Liver (tissue), 9 donors: ENCODE results near the gene HES6. TPM values are rescaled to one million over a fixed set of nuclear protein-coding genes. Genes with fewer than 3 reads are reported as not detected.

ENCODE experiments used
- DNase-seq: peaks from one replicate; pipeline ENCODE4 v3.0.0-alpha.2; 2017; ENCODE audit warnings: low spot score
- H3K27ac ChIP-seq, 2 donors: one replicate each; pipeline ENCODE4 v1.7.0; 2013; ENCODE audit warnings: inconsistent platforms in 2 of 2, low read length in 2 of 2, control low read depth in 1 of 2, low read depth in 1 of 2, mild to moderate bottlenecking in 1 of 2
- H3K27me3 ChIP-seq, 4 donors: one replicate each; pipeline versions ENCODE4 v1.6.1 to v1.7.0; 2013; ENCODE audit warnings: low read length in 3 of 4, inconsistent platforms in 1 of 4, mild to moderate bottlenecking in 1 of 4, moderate library complexity in 1 of 4; ENCODE audit not compliant: control insufficient read depth in 4 of 4, insufficient read depth in 4 of 4
- H3K36me3 ChIP-seq, 4 donors: one replicate each; pipeline versions ENCODE4 v1.6.1 to v1.7.0; 2013; ENCODE audit warnings: low read length in 3 of 4, mild to moderate bottlenecking in 3 of 4, low read depth in 1 of 4, moderate library complexity in 1 of 4; ENCODE audit not compliant: control insufficient read depth in 4 of 4, insufficient read depth in 3 of 4
- H3K4me1 ChIP-seq, 4 donors: one replicate each; pipeline versions ENCODE4 v1.6.1 to v1.7.0; 2013; ENCODE audit warnings: low read length in 3 of 4, mild to moderate bottlenecking in 3 of 4, moderate library complexity in 1 of 4; ENCODE audit not compliant: control insufficient read depth in 4 of 4, insufficient read depth in 4 of 4
- H3K4me3 ChIP-seq, 3 donors: one replicate each; pipeline versions ENCODE4 v1.6.1 to v1.7.0; 2013; ENCODE audit warnings: low read length in 3 of 3, control low read depth in 1 of 3, low read depth in 1 of 3, mild to moderate bottlenecking in 1 of 3
- H3K9ac ChIP-seq, 2 donors: one replicate each; pipeline ENCODE4 v1.7.0; 2013; ENCODE audit warnings: low read length in 2 of 2, mild to moderate bottlenecking in 2 of 2, moderate library complexity in 2 of 2, control low read depth in 1 of 2, low read depth in 1 of 2
- H3K9me3 ChIP-seq, 4 donors: one replicate each; pipeline versions ENCODE4 v1.6.1 to v1.7.0; 2013; ENCODE audit warnings: low read length in 3 of 4; ENCODE audit not compliant: control insufficient read depth in 4 of 4
- FOXA1 ChIP-seq: IDR thresholded peaks from 2 replicates; pipeline ENCODE4 v1.6.1; 2016; ENCODE audit warnings: antibody characterized with exemption
- FOXA2 ChIP-seq: IDR thresholded peaks from 2 replicates; pipeline ENCODE4 v1.6.1; 2016; ENCODE audit warnings: antibody characterized with exemption
- GABPA ChIP-seq, 2 donors: IDR thresholded peaks in 1 of 2; conservative IDR thresholded peaks in 1 of 2; 2 replicates each; pipeline ENCODE4 v1.6.1; 2016; ENCODE audit warnings: antibody characterized with exemption in 2 of 2, mild to moderate bottlenecking in 1 of 2, moderate library complexity in 1 of 2
- HNF4A ChIP-seq, 2 donors: conservative IDR thresholded peaks; 2 replicates each; pipeline ENCODE4 v1.6.1; 2016; ENCODE audit warnings: antibody characterized with exemption in 2 of 2, mild to moderate bottlenecking in 2 of 2
- HNF4G ChIP-seq: IDR thresholded peaks from 2 replicates; pipeline ENCODE4 v1.6.1; 2016; ENCODE audit warnings: antibody characterized with exemption
- NR2F2 ChIP-seq: IDR thresholded peaks from 2 replicates; pipeline ENCODE4 v1.6.1; 2016; ENCODE audit warnings: antibody characterized with exemption
- RAD21 ChIP-seq, 2 donors: IDR thresholded peaks; 2 replicates each; pipeline ENCODE4 v1.6.1; 2016; ENCODE audit warnings: antibody characterized with exemption in 2 of 2, mild to moderate bottlenecking in 2 of 2
- SP1 ChIP-seq: IDR thresholded peaks from 2 replicates; pipeline ENCODE4 v1.6.1; 2018; ENCODE audit warnings: antibody characterized with exemption, mild to moderate bottlenecking
- YY1 ChIP-seq: IDR thresholded peaks from 2 replicates; pipeline ENCODE4 v1.6.1; 2016; ENCODE audit warnings: antibody characterized with exemption, mild to moderate bottlenecking
- WGBS: extraction: QIAGEN DNeasy Blood & Tissue Kit; methylation state at CpG from one replicate; pipeline ENCODE4 v1.1.7; 2013; 5-methylcytosine and 5-hydroxymethylcytosine counted together
- polyA plus RNA-seq, 2 donors: library from polyadenylated mRNA; stranded (reverse) in 1 of 2; unstranded in 1 of 2; fragments of 200-250 nt in 1 of 2; fragments of >200 nt in 1 of 2; fragmentation: Nextera tagmentation in 1 of 2; extraction: Ambion mirVana in 1 of 2; gene quantifications; one replicate each; pipeline versions ENCODE4 v1.2.1 to v1.2.3, GENCODE V29; 2013 to 2015
- total RNA-seq, 2 donors: library from RNA; depleted of rRNA; stranded (reverse); fragments of >200 nt; gene quantifications; one replicate each; pipeline ENCODE4 v1.2.3, GENCODE V29; 2014
- TF ChIP-seq, protein P1 (sequence below): IDR thresholded peaks from 2 replicates; pipeline ENCODE4 v1.6.1; 2016; ENCODE audit warnings: antibody characterized with exemption, mild to moderate bottlenecking
- TF ChIP-seq, protein P2 (sequence below): IDR thresholded peaks from 2 replicates; pipeline ENCODE4 v1.6.1; 2016; ENCODE audit warnings: antibody characterized with exemption
- donor health status: healthy.
- donor health status: healthy.
- donor health status: healthy.
- donor health status: healthy.
- donor health status: healthy.

The HES6 gene
- total and polyA plus RNA-seq, 4 donors: 1.7 to 13.2 (median 2.6) TPM

- no peak for DNase-seq
- 91% methylated on average over 13 of the region's 13 CpGs for WGBS
- H3K27me3 ChIP-seq: no peaks in the 10 kb centered on the region
- H3K4me3 ChIP-seq: no peak overlapping the region
- H3K4me1 ChIP-seq: peaks cover 20 to 50% (median 35%) of the 10 kb centered on the region in 4 donors
- no peak overlapping the region for H3K9ac ChIP-seq
- H3K36me3 ChIP-seq: peaks cover 0 to 5% (median 5%) of the 10 kb centered on the region in 4 donors
- H3K9me3 ChIP-seq: no peaks in the 10 kb centered on the region
- H3K27ac ChIP-seq: no peak overlapping the region
- TF ChIP-seq RAD21 (IDR thresholded peaks at IDR 0.05) (no peak), HNF4G (no peak), SP1 (no peak), FOXA1 (no peak)
- TF ChIP-seq, protein P1, sequence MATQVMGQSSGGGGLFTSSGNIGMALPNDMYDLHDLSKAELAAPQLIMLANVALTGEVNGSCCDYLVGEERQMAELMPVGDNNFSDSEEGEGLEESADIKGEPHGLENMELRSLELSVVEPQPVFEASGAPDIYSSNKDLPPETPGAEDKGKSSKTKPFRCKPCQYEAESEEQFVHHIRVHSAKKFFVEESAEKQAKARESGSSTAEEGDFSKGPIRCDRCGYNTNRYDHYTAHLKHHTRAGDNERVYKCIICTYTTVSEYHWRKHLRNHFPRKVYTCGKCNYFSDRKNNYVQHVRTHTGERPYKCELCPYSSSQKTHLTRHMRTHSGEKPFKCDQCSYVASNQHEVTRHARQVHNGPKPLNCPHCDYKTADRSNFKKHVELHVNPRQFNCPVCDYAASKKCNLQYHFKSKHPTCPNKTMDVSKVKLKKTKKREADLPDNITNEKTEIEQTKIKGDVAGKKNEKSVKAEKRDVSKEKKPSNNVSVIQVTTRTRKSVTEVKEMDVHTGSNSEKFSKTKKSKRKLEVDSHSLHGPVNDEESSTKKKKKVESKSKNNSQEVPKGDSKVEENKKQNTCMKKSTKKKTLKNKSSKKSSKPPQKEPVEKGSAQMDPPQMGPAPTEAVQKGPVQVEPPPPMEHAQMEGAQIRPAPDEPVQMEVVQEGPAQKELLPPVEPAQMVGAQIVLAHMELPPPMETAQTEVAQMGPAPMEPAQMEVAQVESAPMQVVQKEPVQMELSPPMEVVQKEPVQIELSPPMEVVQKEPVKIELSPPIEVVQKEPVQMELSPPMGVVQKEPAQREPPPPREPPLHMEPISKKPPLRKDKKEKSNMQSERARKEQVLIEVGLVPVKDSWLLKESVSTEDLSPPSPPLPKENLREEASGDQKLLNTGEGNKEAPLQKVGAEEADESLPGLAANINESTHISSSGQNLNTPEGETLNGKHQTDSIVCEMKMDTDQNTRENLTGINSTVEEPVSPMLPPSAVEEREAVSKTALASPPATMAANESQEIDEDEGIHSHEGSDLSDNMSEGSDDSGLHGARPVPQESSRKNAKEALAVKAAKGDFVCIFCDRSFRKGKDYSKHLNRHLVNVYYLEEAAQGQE: no peak
- TF ChIP-seq, protein P2, sequence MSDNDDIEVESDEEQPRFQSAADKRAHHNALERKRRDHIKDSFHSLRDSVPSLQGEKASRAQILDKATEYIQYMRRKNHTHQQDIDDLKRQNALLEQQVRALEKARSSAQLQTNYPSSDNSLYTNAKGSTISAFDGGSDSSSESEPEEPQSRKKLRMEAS: no peak
These were observed 42.1 kb upstream of the HES6 start for GRCh38 chr2:238281826-238282480.

DNA sequence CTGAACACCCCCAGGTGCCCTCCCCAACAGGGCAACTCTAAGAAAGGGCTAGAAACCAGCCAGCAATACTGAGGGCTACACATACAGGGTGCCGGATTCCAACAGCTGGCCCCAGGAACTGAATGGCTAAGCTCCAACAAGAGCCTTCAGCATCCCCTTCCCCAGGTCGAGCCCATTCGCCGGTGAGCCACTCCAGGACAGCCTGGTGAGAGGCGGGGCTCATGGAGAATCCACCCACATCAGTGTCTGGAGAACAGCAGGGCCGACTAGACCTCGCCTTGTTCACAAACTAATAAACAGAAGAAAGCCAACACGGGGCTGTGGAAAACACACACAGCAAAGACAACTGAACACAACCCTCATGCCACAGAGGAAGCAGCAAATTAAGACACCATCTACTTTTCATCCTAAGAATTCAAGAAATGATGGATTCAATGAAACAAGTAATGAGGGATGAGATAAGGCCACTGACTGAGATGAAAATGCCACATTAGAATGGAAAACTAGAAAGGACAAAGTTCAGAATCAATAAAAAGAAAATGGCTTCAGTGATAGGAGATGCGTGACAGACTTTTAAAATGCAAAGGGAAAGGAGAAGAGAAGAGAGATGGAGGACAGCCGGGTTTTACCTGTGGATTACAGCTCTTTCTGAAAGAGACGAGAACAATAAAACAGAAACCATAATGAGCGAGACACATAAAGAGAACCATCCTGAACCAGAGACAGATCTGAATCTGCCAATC, 40.4 kb upstream of the HES6 start:
- WGBS: 86% methylated on average over 12 of the region's 12 CpGs
- Histone ChIP-seq H3K4me1 (peaks cover 17 to 38% (median 25%) of the 10 kb centered on the region in 4 donors), H3K27ac (no peak overlapping the region), H3K9ac (no peak overlapping the region), H3K9me3 (no peaks in the 10 kb centered on the region), H3K36me3 (peaks cover 0 to 19% (median 16%) of the 10 kb centered on the region in 4 donors), H3K4me3 (no peak overlapping the region), H3K27me3 (no peaks in the 10 kb centered on the region)
- no peak for TF ChIP-seq FOXA1
- TF ChIP-seq YY1: peak; percentile 58
- peak; percentile 13 to 19 for TF ChIP-seq HNF4A (conservative IDR thresholded peaks at IDR 0.05)
- TF ChIP-seq NR2F2: no peak
- TF ChIP-seq FOXA2: no peak
- no peak for DNase-seq

DNA sequence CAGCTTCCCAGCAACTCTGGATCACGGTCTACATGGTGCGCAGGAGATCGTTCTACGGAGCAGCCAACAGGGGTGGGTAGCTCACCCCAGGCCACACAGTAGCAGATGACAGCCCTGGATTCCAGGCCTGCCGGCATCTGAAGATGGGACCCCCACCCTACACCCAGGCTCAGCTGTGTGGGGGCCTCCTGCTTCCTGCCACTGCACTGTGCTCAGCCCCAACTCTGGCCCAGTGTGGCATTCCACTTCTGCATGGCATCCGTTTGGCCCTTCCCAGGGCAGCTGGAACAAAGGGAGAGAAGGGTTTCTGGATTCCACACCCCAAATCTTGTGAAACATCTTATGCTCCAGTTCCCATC, 39.5 kb upstream of the HES6 start:
- peaks cover 0 to 24% (median 17%) of the 10 kb centered on the region in 4 donors for H3K36me3 ChIP-seq
- TF ChIP-seq FOXA1: no peak
- TF ChIP-seq NR2F2: no peak
- TF ChIP-seq, protein P1: no peak
- TF ChIP-seq RAD21 (IDR thresholded peaks at IDR 0.05): no peak
- no peak for TF ChIP-seq GABPA (IDR thresholded peaks at IDR 0.05 in 1 of 2, conservative IDR thresholded peaks at IDR 0.05 in 1 of 2)
- no peak for TF ChIP-seq YY1
- WGBS: 87% methylated on average over 6 of the region's 6 CpGs

More for the DNA sequence above, 39.5 kb upstream of the HES6 start:
- H3K9ac ChIP-seq: no peak overlapping the region
- no peak overlapping the region for H3K4me3 ChIP-seq
- peaks cover 14 to 38% (median 24%) of the 10 kb centered on the region in 4 donors for H3K4me1 ChIP-seq
- H3K27me3 ChIP-seq: no peaks in the 10 kb centered on the region
- H3K27ac ChIP-seq: no peak overlapping the region
- H3K9me3 ChIP-seq: no peaks in the 10 kb centered on the region
- DNase-seq: no peak
